ENCODE results near the gene SORCS2. TPM values are rescaled to one million over a fixed set of nuclear protein-coding genes. Genes with fewer than 3 reads are reported as not detected.

Gene SORCS2
- total RNA-seq, 4 donors from 2014 or later = 0.07 to 1.2 (median 0.11) TPM

DNA sequence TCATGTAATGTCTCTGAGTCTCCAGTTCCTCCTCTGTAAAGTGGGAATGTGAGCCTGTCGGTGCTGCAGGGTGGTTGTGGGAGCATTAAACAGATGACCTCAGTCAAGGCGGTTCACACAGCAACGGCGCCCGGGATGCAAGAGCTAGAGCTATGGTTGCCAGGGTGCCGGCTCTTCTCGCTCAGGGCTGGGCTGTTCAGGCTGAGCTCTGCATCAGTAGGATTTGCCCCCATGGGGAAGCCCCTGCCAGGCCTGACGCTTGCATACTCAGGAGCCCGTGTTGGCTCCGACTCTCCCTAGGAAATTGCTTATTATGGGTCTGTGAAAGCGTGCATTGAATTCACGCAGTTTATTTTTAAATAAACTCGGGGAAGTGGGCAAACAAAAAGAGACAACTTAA is 175.1 kb downstream of the SORCS2 start:
- peaks cover 0 to 4% (median 0%) of the 10 kb centered on the region in 3 donors for H3K27me3 ChIP-seq
- intact Hi-C loops (cut with DNase I; ENCODE audit: low total_unique reads) (no loop called here), in situ Hi-C loops (cut with MboI; ENCODE audit: low sequenced_read_pairs in 4 of 4) (no loop called here)
- no peak overlapping the region for H3K4me3 ChIP-seq
- DNase-seq (no peak), ATAC-seq (no peak)
- H3K4me1 ChIP-seq = peaks cover 9 to 10% of the 10 kb centered on the region in 2 donors
- no peaks in the 10 kb centered on the region for H3K36me3 ChIP-seq
- TF ChIP-seq POLR2A (IDR thresholded peaks at IDR 0.05) = no peak
- TF ChIP-seq CTCF (IDR thresholded peaks at IDR 0.05 in 4 of 5, conservative IDR thresholded peaks at IDR 0.05 in 1 of 5) = no peak
- H3K9me3 ChIP-seq = no peaks in the 10 kb centered on the region
- H3K27ac ChIP-seq = no peak overlapping the region

DNA sequence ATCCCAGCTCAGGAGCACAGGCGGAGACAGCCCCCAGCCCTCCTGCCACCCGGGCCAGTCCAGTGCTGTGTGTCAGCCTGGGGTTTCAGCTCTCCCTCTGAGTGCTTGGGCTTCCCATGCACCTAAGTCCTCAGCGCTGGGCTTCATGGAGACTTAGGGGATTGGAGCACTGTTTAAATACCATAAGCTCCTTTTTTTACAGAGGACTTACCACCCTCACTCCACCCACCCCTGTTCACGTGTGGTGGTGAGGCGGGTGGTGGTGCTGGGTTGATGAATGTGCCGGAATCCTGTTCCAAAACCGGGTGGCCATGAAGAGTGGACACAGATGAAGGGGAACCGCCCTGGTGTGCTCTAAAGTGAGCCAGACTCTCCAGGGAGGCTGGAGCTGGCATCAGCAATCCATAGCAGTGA is 175.5 kb downstream of the SORCS2 start:
- Histone ChIP-seq H3K4me3 (no peak overlapping the region), H3K27me3 (peaks cover 0 to 4% (median 0%) of the 10 kb centered on the region in 3 donors), H3K9me3 (no peaks in the 10 kb centered on the region), H3K27ac (no peak overlapping the region), H3K36me3 (no peaks in the 10 kb centered on the region), H3K4me1 (peaks cover 9 to 10% of the 10 kb centered on the region in 2 donors)
- ATAC-seq = no peak
- intact Hi-C loops (cut with DNase I; ENCODE audit: low total_unique reads) = no loop called here
- TF ChIP-seq POLR2A (IDR thresholded peaks at IDR 0.05) = no peak
- TF ChIP-seq CTCF (IDR thresholded peaks at IDR 0.05 in 4 of 5, conservative IDR thresholded peaks at IDR 0.05 in 1 of 5) = no peak
- in situ Hi-C loops (cut with MboI; ENCODE audit: low sequenced_read_pairs in 4 of 4) = no loop called here
- no peak for DNase-seq

GRCh38 chr4:7368296-7368695 is 176.0 kb downstream of the SORCS2 start:
- in situ Hi-C loops (cut with MboI; ENCODE audit: low sequenced_read_pairs in 4 of 4) (no loop called here), intact Hi-C loops (cut with DNase I; ENCODE audit: low total_unique reads) (no loop called here)
- peaks cover 9 to 10% of the 10 kb centered on the region in 2 donors for H3K4me1 ChIP-seq
- no peaks in the 10 kb centered on the region for H3K36me3 ChIP-seq
- H3K4me3 ChIP-seq = no peak overlapping the region
- H3K27ac ChIP-seq = no peak overlapping the region
- peaks cover 0 to 4% (median 0%) of the 10 kb centered on the region in 3 donors for H3K27me3 ChIP-seq
- ATAC-seq (no peak), DNase-seq (no peak)
- no peaks in the 10 kb centered on the region for H3K9me3 ChIP-seq
- no peak for TF ChIP-seq POLR2A (IDR thresholded peaks at IDR 0.05)
- no peak for TF ChIP-seq CTCF (IDR thresholded peaks at IDR 0.05 in 4 of 5, conservative IDR thresholded peaks at IDR 0.05 in 1 of 5)

- peaks cover 9 to 10% of the 10 kb centered on the region in 2 donors for H3K4me1 ChIP-seq
- in situ Hi-C loops (cut with MboI; ENCODE audit: low sequenced_read_pairs in 4 of 4) = no loop called here
- no peak for ATAC-seq
Observed at GRCh38 chr4:7369511-7369910, 177.2 kb downstream of the SORCS2 start.

More at GRCh38 chr4:7369511-7369910, 177.2 kb downstream of the SORCS2 start:
- DNase-seq = no peak
- Histone ChIP-seq H3K27me3 (peaks cover 0 to 4% (median 0%) of the 10 kb centered on the region in 3 donors), H3K4me3 (no peak overlapping the region), H3K9me3 (no peaks in the 10 kb centered on the region), H3K36me3 (no peaks in the 10 kb centered on the region), H3K27ac (no peak overlapping the region)
- TF ChIP-seq POLR2A (IDR thresholded peaks at IDR 0.05) (no peak), CTCF (IDR thresholded peaks at IDR 0.05 in 4 of 5, conservative IDR thresholded peaks at IDR 0.05 in 1 of 5) (no peak)
- intact Hi-C loops (cut with DNase I; ENCODE audit: low total_unique reads) = no loop called here

Data from gastrocnemius medialis (tissue), 4 donors.